Neural crest cell (in vitro differentiated cells): ENCODE results near the gene DHX29. TPM values are rescaled to one million over a fixed set of nuclear protein-coding genes. Genes with fewer than 3 reads are reported as not detected.

ENCODE experiments used
- DNase-seq: peaks from one replicate; pipeline ENCODE4 v3.0.0; 2021; ENCODE audit warnings: low read depth, mixed read lengths, low spot score
- H3K27ac Mint-ChIP-seq: one replicate; pipeline ENCODE4 v1.8.0; 2021; ENCODE audit warnings: mild to moderate bottlenecking, mixed read lengths; ENCODE audit not compliant: unreplicated experiment
- H3K27me3 Mint-ChIP-seq: 2 replicates; pipeline ENCODE4 v1.8.0; 2021; ENCODE audit warnings: low read depth, mild to moderate bottlenecking, mixed read lengths
- H3K36me3 Mint-ChIP-seq: 2 replicates; pipeline ENCODE4 v1.8.0; 2021; ENCODE audit warnings: low read depth, mild to moderate bottlenecking, mixed read lengths
- H3K4me1 Mint-ChIP-seq: 2 replicates; pipeline ENCODE4 v1.8.0; 2021; ENCODE audit warnings: mixed read lengths
- H3K4me3 Mint-ChIP-seq: one replicate; pipeline ENCODE4 v1.8.0; 2021; ENCODE audit warnings: mild to moderate bottlenecking, mixed read lengths
- H3K9me3 Mint-ChIP-seq: 2 replicates; pipeline ENCODE4 v1.8.0; 2021; ENCODE audit warnings: mixed read lengths
- CTCF ChIP-seq: fragments of 200-600 bp; sonication (generic); conservative IDR thresholded peaks from 2 replicates; pipeline ENCODE4 v1.5.0; 2021; ENCODE audit warnings: antibody characterized with exemption, mild to moderate bottlenecking
- total RNA-seq: library from RNA; stranded (reverse); gene quantifications from 2 replicates; pipeline ENCODE4 v1.2.1, GENCODE V29; 2021

Gene DHX29
- total RNA-seq, 1 donor from 2014 or later: 29.6 TPM

GRCh38 chr5:55338092-55338613 is 30.7 kb upstream of the DHX29 start:
- TF ChIP-seq CTCF: no peak
- Mint-ChIP-seq H3K36me3 (peaks cover 5% of the 10 kb centered on the region), H3K27ac (no peak overlapping the region), H3K4me1 (no peaks in the 10 kb centered on the region), H3K27me3 (no peaks in the 10 kb centered on the region), H3K9me3 (no peaks in the 10 kb centered on the region), H3K4me3 (no peak overlapping the region)
- no peak for DNase-seq

- no peak overlapping the region for H3K4me3 Mint-ChIP-seq
- DNase-seq: no peak
- no peak for TF ChIP-seq CTCF
- H3K27ac Mint-ChIP-seq: no peak overlapping the region
- peaks cover 1% of the 10 kb centered on the region for H3K4me1 Mint-ChIP-seq
- H3K36me3 Mint-ChIP-seq: peaks cover 13% of the 10 kb centered on the region
- H3K9me3 Mint-ChIP-seq: no peaks in the 10 kb centered on the region
- no peaks in the 10 kb centered on the region for H3K27me3 Mint-ChIP-seq
Measured at GRCh38 chr5:55333811-55334210, 26.3 kb upstream of the DHX29 start.

GRCh38 chr5:55333017-55333416 is 25.5 kb upstream of the DHX29 start:
- H3K4me3 Mint-ChIP-seq: no peak overlapping the region
- peaks cover 13% of the 10 kb centered on the region for H3K36me3 Mint-ChIP-seq
- peaks cover 6% of the 10 kb centered on the region for H3K4me1 Mint-ChIP-seq
- H3K27ac Mint-ChIP-seq: no peak overlapping the region
- no peaks in the 10 kb centered on the region for H3K27me3 Mint-ChIP-seq
- no peaks in the 10 kb centered on the region for H3K9me3 Mint-ChIP-seq
- no peak for TF ChIP-seq CTCF
- DNase-seq: no peak

- TF ChIP-seq CTCF: no peak
- H3K4me1 Mint-ChIP-seq: peaks cover 6% of the 10 kb centered on the region
- no peak overlapping the region for H3K27ac Mint-ChIP-seq
- no peaks in the 10 kb centered on the region for H3K9me3 Mint-ChIP-seq
- H3K27me3 Mint-ChIP-seq: no peaks in the 10 kb centered on the region
- no peak for DNase-seq
- no peak overlapping the region for H3K4me3 Mint-ChIP-seq
- H3K36me3 Mint-ChIP-seq: peaks cover 13% of the 10 kb centered on the region
Measured at GRCh38 chr5:55331321-55331720, 23.8 kb upstream of the DHX29 start.

- DNase-seq: no peak
- no peak overlapping the region for H3K4me3 Mint-ChIP-seq
- H3K36me3 Mint-ChIP-seq: peaks cover 5% of the 10 kb centered on the region
- H3K27me3 Mint-ChIP-seq: no peaks in the 10 kb centered on the region
- TF ChIP-seq CTCF: no peak
- H3K27ac Mint-ChIP-seq: peak overlapping the region; percentile 38
- H3K4me1 Mint-ChIP-seq: peaks cover 6% of the 10 kb centered on the region
- no peaks in the 10 kb centered on the region for H3K9me3 Mint-ChIP-seq
Measured at GRCh38 chr5:55327281-55327680, 19.8 kb upstream of the DHX29 start.
